Endometrial microvascular endothelial cells (primary cell): Measurements from ENCODE around the gene RACGAP1. TPM values are rescaled to one million over a fixed set of nuclear protein-coding genes. Genes with fewer than 3 reads are reported as not detected.

ENCODE experiments used
- in situ Hi-C: cut with HindIII; loops from 2 replicates; pipeline ENCODE4 v1.10.0; 2017; ENCODE audit warnings: low sequenced_read_pairs, low pct_unique_long_range_greater_than_20kb; ENCODE audit errors: inconsistent ontology term
- total RNA-seq: library from RNA; depleted of rRNA; stranded (reverse); fragments of >200 nt; gene quantifications from one replicate; pipeline ENCODE4 v1.2.3, GENCODE V29; 2015; ENCODE audit errors: inconsistent ontology term

Gene RACGAP1
- total RNA-seq, 1 donor from 2014 or later, result 56.6 TPM

DNA sequence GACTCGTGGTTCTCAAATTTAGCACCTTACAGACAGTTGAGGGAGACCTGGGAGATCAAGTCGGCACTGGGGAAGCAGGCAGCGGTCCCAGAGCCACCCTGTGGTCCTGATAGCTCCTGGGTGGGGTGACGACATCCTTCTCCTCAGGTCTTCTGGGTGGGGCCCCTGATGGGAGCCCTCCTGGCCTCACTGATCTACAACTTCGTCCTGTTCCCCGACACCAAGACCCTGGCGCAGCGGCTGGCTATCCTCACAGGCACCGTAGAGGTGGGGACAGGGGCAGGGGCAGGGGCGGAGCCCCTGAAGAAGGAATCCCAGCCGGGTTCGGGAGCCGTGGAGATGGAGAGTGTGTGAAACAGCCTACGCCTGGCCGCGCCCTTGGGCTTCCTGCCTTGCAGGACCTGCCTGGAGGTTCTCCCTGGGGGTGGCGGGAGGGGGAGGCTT, 50.0 kb downstream of the RACGAP1 start:
- in situ Hi-C loops, result no loop called here

DNA sequence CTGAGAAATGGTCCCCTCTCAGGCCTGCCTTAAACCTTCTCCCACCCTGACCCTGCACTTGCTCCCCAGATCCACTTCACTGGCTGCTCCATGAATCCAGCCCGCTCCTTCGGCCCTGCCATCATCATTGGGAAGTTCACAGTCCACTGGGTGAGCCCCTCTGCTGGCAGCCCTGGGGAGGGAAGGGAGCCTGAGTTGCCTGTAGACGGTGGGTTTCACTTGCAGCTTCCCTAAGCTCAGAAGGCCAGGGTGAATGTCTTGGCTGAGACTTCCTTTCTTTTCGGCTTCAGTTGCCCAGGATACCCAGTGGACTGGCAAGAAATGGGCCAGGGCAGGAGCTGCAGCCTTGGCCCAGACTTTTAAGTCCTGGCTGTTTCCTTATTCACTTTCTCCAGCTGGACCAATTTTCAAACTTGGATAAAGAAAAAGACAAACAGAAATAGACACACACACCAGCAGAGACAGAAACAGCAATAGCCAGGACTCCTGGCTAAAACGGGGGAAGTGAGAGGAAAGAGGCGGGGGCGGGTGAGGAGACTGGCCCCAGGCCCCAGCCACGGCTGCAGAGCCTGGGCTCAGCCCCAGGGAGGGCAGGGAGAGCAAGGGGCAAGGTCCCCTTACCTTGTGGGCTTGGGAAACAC, 50.5 kb downstream of the RACGAP1 start:
- in situ Hi-C loops, result no loop called here

DNA sequence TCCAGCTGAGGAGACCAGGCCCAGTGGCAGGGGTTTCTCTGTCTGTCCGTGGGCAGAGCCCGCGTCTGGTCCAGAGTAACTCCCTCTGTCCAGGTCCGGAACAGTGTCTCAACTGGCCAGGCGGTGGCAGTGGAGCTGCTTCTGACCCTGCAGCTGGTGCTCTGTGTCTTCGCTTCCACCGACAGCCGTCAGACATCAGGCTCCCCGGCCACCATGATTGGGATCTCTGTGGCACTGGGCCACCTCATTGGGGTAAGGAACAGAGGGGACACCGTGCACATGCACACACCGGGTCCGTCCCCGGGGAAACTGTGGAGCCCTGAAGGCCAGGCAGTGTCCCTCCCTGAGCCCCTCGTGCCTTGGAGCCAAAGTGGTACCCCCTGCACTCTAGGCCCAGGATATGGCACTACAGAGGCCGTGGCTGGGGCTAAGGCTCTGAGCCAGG, 51.0 kb downstream of the RACGAP1 start:
- in situ Hi-C loops, result no loop called here

DNA sequence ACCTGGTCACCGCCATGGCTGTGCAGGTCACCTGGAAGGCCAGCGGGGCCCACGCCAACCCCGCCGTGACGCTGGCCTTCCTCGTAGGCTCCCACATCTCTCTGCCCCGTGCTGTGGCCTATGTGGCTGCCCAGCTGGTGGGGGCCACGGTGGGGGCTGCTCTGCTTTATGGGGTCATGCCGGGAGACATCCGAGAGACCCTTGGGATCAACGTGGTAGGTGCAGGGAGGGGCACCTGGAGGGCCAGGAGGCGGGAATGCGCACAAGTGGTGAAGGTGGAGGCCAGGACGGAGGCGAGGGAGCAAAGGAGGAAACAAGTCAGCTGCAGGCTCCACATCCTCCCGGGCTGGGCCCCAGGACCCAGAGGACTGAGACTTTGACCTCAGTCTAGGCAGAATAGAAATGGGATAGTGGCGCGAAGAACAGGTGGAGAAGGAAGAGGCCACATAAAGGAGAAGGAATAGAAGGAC, 51.9 kb downstream of the RACGAP1 start:
- in situ Hi-C loops, result no loop called here

DNA sequence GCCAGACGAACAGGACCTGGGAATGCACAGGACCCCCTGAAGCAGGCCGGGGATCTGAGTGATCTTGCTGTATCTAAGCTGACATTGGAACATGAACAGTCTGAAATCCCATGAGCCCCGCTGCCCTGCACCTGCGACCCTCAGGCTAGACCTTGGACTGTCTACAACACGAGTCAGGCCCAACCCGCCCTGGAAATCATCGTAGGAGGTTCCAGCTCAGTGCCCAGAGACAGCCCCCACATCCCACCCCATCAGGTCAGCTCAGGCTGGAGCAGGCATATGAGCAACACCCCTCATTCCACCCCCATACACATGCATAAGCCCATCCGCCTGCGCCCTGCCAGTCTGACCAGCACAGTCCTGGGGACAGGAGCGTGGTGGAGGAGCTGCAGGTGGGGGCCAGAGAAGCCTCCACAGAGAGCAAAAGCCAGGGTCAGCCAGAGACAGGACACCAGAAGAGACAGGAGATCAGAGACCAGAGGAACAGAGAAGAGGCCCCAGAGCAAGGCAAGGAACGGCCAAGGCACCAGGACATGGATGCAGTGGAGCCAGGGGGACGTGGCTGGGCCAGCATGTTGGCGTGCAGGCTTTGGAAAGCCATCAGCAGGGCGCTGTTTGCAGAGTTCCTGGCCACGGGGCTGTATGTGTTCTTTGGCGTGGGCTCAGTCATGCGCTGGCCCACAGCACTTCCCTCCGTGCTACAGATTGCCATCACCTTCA, 52.5 kb downstream of the RACGAP1 start, which contains the start of gene AQP6:
Gene AQP6 (plus strand): TSS at position 307 of the 720 bp plus-strand sequence. CDS start 227 bp downstream, at position 534.
- in situ Hi-C loops, result no loop called here

DNA sequence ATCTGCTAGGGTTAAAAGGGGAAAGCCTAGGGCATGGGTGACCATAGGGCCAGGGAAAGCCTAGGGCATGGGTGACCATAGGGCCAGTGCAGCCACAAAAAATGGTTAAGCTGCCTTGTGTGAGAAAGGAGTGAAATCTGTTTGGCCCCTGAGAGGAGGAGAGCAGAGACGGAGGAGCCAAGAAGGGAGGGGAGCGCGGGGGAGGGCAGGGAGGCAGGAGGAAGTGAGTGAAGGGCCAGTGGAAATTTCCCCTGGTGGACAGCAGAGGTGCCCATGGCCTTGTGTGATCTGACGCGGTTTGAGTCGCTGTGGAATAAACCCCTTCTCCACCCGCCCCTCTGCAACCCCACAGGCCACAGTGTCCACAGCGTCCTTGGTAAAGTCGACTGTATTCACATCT, 53.2 kb downstream of the RACGAP1 start:
- in situ Hi-C loops, result no loop called here

DNA sequence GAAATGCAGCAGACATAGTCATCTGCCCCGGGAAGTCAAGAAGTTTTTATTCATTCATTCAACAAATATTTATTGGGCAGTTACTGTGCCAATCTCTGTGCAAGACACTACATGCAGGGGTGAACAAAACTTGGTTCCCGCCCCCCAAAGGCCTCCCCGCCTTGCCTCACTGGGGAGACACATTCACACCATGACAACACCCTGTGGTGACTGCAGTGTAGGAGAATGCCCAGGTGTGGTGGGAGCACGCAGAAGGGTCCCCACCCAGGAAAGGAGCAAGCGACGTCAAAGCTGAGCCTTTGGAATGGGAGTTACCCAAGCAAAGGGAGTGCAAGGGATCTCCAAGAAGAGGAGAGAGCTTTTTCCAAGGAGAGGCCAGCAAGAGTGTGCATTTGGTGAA, 54.2 kb downstream of the RACGAP1 start:
- in situ Hi-C loops, result no loop called here

DNA sequence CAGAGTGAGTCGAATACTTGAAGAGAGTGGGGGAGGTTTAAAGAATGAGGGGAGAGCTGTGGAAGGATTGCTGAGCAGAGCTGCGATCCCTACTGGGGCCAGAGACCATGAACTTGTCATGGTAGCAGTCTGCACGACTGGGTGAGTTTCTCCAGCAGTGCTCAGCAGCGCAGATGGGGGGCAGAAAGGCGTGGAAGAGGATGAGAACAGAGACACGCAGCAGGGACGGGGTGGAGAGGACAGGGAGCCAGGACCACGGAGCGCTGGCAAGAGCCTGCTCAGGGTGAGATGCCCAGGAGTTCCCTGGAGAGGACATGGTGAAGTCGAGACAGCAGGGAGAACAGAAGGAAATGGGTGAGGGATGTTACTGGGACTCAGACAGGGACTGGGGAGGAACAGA, 54.6 kb downstream of the RACGAP1 start:
- in situ Hi-C loops, result no loop called here

DNA sequence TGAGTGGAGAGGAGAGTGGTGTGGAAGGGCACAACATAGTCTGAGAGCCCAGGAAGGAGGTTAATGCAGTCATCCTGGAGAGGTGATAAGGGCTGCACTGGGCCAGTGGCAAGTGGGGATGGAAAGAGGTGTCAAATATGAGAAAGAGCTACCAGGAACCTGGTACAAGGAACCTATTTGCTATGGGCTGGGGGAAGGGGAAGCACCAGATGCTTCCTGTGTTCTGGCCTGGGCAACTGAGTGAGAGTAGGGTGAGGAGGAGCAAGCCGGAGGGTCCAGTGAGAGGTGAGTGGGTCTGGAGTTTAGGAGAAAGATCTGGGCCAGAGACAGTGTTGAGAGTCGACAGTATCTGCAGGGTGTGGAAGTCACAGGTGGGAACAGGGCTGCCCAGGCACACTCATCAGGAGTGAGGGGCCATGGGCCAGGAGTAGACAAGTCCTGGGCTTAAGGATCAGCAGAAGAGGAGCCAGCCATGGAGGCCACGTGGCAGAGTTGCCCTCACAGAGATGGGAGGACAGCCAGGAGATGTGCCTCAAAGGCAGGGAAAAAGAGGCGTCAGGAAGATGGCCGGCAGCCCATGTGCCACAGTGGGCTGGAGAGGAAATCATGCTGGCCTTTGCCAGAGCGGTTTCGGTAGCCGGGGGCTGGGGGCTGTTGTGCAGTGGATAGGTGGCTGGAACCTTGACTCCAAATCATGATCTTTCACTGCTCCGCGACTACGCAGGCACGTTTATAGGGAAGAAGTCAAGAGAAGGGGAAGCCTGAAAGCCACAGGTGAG, 55.5 kb downstream of the RACGAP1 start:
- in situ Hi-C loops, result loop anchor here (10.0 kb wide), 1 partner anchor 95 kb away; no protein-coding TSS in a partner anchor

DNA sequence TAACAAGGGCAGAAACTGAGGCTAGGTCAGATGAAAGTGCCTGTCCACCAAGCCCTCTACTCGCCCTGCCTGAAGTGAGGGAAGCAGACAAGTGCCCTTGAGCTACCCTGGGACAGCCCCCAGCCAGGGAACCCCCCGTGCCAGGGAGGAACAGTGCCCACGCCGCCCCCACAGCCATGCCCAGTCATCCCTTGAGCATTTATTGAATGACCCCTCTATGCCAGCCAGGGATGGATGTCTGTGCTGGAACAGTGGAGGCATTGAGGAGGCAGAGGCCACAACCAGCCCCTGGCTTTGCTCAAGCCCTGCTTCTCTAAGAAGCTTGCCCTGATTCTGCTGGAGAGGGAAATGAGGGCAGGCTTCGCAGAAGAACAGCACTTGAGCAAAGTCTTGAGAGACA, 56.3 kb downstream of the RACGAP1 start:
- in situ Hi-C loops, result loop anchor here (10.0 kb wide), 1 partner anchor 96 kb away; no protein-coding TSS in a partner anchor

DNA sequence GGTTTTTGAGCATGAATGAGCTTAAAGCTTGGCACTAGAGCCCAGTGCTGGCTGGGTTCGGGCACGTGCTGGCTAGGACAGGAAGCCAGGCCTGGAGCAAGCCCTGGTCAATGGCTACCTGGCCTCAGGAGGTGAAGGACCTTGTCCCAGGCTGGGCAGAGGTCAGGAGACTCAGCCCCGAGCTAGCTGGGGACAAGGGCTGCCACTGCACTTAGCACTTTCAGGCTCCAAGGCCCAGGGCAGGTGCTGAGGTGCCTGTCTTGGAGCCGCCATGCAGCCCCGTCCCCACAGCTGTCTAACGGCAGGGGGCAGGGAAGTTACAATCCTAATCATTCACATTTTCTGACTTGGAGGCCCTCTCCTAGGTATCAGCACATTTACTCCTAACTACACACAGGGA, 56.8 kb downstream of the RACGAP1 start:
- in situ Hi-C loops, result loop anchor here (10.0 kb wide), 1 partner anchor 96 kb away; no protein-coding TSS in a partner anchor

DNA sequence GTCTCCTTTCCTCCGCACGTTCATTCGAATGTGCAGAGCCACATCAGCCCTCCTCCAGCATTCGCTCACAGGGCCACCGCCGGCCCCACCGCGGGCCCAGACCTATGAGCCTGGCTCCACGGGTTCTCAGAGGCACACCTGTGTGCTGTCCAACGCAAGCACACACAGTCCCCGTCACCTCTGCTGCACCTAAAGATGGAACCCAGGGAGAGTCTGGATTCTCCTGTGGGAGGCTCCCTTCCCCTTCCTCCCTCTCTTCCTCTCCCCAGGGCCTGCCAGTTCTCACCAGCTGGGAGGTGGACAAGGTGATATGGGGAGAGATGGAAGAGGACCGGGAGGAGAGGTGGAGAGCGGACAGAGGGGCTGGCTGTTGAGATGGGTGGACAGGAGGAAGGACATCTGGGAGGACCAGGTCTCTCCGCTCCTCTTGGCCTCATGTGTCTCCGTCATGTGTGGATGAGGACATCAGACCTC, 57.5 kb downstream of the RACGAP1 start:
- in situ Hi-C loops, result loop anchor here (10.0 kb wide), 1 partner anchor 97 kb away; no protein-coding TSS in a partner anchor

DNA sequence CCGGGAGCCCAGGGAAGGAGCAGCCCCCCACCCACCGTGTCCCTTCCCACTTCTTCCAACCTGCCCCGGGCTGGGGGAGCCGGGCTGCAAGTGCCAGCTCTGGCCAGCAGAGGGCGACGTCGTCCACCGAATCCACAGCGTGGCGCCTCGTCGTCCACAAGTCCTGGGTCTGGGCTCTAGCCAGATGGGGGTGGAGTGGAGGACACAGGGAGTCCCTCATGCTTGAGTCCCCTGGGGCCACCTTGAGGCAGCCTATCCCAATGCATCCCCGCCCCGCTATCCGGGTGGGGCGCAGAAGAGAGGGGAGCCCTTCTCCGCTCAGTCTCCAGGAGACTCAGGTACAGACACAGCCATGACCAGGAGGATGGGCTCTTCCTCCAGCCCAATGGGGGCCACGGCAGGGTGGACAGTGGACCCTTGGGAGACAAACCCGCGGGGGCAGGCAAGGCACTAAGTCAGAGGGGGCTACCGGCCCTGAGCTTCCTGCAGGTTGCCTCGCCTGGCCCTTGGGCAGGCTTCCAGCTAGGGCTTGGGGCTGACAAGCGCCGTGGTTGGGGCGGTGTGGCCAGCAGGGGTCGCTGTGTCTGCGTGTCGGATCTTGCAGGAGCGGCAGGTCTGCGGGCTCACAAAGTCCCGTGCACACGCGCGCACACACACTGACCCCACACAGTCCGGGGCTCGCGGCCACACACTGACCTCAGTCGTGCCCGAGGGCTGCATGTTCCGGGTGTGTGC, 58.1 kb downstream of the RACGAP1 start:
- in situ Hi-C loops, result loop anchor here (10.0 kb wide), 1 partner anchor 98 kb away; no protein-coding TSS in a partner anchor

DNA sequence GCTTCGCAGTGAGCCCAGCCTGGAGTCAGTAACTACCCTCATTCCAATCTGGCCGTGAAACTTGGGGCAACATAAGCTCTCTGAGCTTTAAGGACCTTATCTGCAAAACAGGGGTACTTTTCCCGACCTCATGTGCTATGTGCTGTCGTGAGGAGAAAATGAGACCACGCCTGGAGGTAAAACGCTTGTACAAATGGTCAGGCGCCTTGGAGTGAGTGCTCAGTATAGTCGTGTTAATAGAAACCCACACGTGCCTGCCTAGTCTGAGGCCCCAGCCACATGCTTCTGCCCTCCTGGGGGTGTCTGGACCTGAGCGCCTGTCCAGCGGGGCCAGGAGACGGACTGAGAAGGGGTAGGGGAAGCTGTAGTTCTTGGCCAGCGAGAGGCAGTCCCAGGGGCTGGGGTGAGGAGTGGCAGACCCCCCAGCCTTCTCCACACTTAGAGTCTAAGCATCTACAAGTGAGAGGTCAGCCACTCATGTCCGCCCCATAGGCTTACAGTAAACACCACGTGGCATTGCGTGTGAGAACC, 58.7 kb downstream of the RACGAP1 start:
- in situ Hi-C loops, result loop anchor here (10.0 kb wide), 1 partner anchor 98 kb away; no protein-coding TSS in a partner anchor

DNA sequence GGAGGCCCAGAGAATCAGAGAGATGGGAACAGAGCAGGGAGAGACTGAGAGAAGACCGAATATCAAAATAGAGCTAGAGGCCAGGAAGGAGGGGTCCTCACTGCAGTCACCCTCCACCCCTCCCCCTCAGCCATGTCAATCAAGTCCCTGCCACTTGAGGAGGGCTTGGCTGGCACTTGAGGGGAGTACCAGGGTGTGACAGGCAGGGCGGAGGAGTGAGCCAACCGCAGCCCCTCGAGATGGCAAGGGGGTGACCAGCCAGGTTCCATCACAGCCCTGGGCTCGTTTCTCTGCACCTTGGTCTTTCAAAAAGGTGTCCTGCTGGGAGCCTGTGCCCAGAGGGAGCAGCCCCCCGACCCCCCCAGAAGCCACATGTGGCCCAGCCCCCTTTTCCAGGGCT, 59.5 kb downstream of the RACGAP1 start:
- in situ Hi-C loops, result loop anchor here (10.0 kb wide), 1 partner anchor 99 kb away; no protein-coding TSS in a partner anchor

DNA sequence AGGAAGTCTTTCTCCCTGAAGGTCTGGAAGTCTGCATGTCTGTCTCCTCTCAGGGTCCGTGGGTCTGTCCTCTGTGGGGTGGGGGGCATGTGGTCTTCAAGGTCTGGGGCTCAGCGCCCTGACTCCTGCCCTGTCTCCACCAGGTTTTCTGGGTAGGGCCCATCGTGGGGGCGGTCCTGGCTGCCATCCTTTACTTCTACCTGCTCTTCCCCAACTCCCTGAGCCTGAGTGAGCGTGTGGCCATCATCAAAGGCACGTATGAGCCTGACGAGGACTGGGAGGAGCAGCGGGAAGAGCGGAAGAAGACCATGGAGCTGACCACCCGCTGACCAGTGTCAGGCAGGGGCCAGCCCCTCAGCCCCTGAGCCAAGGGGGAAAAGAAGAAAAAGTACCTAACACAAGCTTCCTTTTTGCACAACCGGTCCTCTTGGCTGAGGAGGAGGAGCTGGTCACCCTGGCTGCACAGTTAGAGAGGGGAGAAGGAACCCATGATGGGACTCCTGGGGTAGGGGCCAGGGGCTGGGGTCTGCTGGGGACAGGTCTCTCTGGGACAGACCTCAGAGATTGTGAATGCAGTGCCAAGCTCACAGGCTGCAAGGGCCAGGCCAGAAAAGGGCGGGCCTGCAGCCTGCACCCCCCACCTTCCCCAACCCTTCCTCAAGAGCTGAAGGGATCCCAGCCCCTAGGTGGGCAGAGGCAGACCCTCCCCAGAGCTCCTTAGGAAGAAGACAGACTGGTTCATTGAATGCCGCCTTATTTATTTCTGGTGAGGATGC, 60.3 kb downstream of the RACGAP1 start:
- in situ Hi-C loops, result loop anchor here (10.0 kb wide), 1 partner anchor 100 kb away; no protein-coding TSS in a partner anchor
